SH-SY5Y (cell line): Measurements from ENCODE around the gene AKAP10.

ENCODE experiments used
- GATA2 ChIP-seq: IDR thresholded peaks from 2 replicates; pipeline ENCODE4 v1.6.1; 2011; ENCODE audit warnings: mild to moderate bottlenecking, low read depth, low read length
- GATA3 ChIP-seq: IDR thresholded peaks from 2 replicates; pipeline ENCODE4 v1.6.1; 2011; ENCODE audit warnings: low read depth, mild to moderate bottlenecking, low read length, moderate library complexity

The AKAP10 gene

GRCh38 chr17:19946921-19947320, 30.7 kb downstream of the AKAP10 start:
- no peak for TF ChIP-seq GATA3
- TF ChIP-seq GATA2: no peak

GRCh38 chr17:19945009-19945626, 32.5 kb downstream of the AKAP10 start:
- TF ChIP-seq GATA2: no peak
- TF ChIP-seq GATA3: no peak

DNA sequence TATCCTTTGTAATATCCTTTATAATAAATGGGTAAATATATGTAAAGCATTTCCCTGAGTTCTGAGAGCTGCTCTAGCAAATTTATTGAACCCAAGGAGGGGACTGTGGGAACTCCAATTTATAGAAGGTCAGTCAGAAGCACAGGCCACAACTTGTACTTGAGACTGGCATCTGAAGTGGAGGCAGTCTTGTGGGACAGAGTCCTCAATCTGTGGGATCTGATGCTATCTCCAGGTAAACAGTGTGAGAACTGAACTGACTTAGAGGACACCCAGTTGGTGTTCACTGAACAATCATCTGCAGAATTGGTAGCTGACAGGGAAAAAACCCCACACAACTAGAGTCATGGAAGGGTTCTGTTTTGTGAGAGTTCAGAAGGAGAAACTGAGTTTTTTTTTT, 34.0 kb downstream of the AKAP10 start:
- no peak for TF ChIP-seq GATA3
- TF ChIP-seq GATA2: no peak

GRCh38 chr17:19943026-19943425, 34.6 kb downstream of the AKAP10 start:
- TF ChIP-seq GATA3 (no peak), GATA2 (no peak)

GRCh38 chr17:19940722-19941464, 36.7 kb downstream of the AKAP10 start:
- TF ChIP-seq GATA3: no peak
- no peak for TF ChIP-seq GATA2

- TF ChIP-seq GATA2 (no peak), GATA3 (no peak)
These were observed 37.5 kb downstream of the AKAP10 start for GRCh38 chr17:19939993-19940721.

- TF ChIP-seq GATA3 (no peak), GATA2 (no peak)
These were observed 38.9 kb downstream of the AKAP10 start for GRCh38 chr17:19938736-19939135.

- no peak for TF ChIP-seq GATA2
- TF ChIP-seq GATA3: no peak
These were observed 40.1 kb downstream of the AKAP10 start for GRCh38 chr17:19937522-19937921.

DNA sequence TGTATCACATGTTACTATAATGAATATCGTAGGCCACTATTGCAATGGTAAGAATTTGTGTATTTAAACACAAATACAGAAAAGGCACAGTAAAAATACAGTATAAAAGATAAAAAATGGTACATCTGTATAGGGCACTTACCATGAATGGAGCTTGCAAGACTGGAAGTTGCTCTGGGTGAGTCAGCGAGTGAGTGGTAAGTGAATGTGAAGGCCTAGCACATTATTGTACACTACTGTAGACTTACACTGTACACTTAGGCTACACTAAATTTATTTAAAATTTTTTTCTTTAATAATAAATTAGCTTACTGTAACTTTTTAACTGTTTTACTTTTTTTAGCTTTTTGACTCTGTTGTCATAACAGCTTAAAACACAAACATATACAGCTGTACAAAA, 42.5 kb downstream of the AKAP10 start:
- TF ChIP-seq GATA2 (no peak), GATA3 (no peak)

- TF ChIP-seq GATA2 (no peak), GATA3 (no peak)
These were observed 44.0 kb downstream of the AKAP10 start for GRCh38 chr17:19933628-19934027.

GRCh38 chr17:19933221-19933620, 44.4 kb downstream of the AKAP10 start:
- TF ChIP-seq GATA3: no peak
- TF ChIP-seq GATA2: no peak

DNA sequence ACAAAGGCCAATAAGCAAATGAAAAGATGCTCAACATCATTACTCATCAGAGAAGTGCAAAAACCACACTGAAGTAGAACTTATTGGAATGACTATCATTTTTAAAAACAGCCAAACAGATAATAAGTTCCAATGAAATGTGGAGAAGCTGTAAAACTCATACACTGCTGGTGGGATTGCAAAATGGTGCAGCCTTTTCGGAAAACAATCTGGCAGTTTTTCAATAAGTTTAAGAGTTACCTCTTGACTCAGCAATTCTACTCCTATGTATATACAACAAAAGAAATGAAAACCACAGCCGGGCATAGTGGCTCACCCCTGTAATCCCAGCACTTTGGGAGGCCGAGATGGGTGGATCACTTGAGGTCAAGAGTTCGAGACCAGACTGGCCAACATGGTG, 49.3 kb downstream of the AKAP10 start:
- no peak for TF ChIP-seq GATA2
- TF ChIP-seq GATA3: no peak

DNA sequence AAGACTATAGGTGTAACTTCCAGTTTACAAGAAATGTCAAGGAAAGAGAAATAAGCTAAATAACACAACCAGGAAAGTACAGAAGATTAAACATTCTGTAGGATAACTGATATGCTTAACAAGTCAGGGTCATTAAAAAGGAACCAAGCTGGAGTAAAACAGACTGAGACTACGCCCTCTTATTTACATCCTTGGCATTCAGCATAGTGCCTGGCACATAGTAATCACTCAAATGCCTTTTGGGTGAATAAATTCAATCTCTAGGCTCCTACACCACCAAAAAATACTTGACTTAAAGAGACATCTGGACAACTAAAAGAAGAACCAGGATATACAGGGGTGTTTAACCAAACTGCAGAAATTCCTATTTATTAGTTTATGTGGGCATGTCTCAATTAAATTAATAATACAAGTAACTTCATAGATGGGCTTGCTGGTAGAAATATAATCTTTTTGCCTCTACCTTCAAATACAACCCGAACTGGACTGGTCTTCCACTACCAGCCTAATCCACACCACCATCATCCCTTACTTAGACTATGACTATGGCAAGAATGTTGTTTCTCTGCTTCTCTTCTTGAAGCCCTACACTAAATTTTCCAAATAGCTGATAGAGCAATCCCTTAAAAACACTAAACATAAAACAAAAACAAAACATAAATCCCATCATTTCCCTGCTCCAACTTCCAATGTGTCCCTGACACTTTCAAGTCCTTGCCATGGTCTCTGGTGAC, 62.2 kb downstream of the AKAP10 start:
- TF ChIP-seq GATA2: no peak

- TF ChIP-seq GATA3 (no peak), GATA2 (no peak)
These were observed 66.6 kb downstream of the AKAP10 start for GRCh38 chr17:19911033-19911432.
